HG02852 (cell line): ENCODE data around the gene SLC18B1.

Source experiments
- ATAC-seq: cut with Tn5 transposase; IDR thresholded peaks from one replicate; pipeline ENCODE4 v1.9.1; 2021; ENCODE audit warnings: mild to moderate bottlenecking, moderate library complexity; ENCODE audit not compliant: unreplicated experiment

SLC18B1 gene

DNA sequence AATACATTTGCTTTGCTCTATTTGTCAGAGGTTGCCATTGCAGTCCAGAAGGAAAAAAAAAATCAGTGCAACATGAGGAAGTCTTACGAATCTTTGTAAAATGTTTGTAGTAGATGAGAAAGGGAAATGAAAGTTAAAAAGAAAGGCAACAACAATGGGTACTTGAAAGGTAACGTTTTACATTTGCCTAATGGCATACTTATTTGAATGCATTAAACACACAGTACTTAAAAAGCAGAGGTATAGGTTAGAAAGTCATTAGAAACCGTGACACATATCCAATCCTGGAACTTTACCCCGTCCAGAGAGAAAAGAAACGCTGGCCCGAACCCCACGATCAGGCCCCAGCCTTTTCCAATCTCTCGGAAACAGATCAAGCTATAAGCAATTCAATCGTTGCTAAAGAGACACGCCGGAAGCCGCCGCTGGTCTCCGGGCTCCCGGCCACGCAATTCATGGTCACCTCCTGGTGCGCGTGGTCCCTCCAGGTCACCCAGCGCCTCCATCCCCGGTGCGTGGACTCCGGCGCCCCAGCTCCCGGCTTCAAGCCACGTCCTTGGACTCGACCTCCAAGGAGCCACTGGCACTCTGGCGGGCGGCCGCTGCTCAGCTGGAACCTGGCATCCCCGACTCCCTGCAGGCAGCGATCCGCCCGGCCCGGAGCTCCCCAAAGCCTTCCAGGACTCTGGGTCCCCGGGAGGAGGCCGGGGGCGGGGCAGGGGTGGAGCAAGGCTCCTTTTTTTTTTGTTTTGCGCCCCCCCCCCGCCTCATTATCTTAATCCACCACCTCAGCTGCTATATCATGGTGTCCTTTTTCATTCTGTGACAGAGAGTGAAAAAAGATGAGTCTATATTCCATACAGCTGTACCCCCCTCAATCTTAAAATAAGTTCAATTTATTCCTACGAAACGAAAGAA lies at the start of gene SLC18B1:
Gene SLC18B1, minus strand, starts transcription at position 687 of the 918 bp plus-strand sequence. Its CDS starts 181 bp downstream, at position 506.
- peak; percentile 56 for ATAC-seq

GRCh38 chr6:132843316-132844035 lies 45.0 kb upstream of the SLC18B1 start:
- ATAC-seq, result no peak

GRCh38 chr6:132841966-132842365 lies 43.5 kb upstream of the SLC18B1 start:
- ATAC-seq, result no peak

DNA sequence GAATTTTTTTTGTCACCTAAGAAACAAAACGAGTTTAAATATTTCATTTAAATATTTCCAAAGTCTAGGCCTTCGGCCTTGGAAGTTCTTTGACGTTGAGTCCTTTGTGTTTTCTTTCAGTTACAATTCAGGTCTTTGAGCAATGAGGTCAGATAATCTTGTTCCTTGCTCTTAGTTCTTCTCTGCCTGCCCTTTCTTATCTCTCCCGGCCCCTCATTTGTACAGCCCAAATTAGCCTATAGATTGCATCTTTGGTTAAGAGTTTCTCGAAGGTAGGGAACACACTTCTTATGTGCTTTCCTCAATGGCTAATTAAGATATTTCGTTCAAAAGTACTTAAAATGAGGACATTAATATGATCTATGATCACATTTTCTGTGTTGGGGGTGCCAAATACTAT lies 34.5 kb upstream of the SLC18B1 start:
- ATAC-seq, result no peak

DNA sequence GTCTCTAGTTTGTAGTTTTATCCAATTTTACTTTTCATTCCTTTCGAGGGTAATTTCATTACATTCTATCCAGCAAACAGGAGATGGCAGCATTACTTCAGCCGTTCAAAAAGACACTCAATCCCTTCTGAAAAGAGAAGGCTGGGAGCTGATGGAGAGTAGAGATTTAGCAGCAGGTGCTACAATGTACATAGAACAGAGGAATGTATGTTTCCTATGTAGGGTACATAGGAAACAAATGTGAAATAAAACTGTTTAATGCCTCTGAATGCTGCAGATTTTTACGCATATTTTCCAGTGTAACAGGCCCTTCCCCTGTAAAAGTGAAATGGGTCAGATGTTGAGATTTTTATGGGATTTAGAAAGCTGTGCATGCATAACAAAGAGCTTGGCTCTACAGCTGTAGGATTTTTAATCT lies 31.9 kb upstream of the SLC18B1 start:
- ATAC-seq, result no peak

DNA sequence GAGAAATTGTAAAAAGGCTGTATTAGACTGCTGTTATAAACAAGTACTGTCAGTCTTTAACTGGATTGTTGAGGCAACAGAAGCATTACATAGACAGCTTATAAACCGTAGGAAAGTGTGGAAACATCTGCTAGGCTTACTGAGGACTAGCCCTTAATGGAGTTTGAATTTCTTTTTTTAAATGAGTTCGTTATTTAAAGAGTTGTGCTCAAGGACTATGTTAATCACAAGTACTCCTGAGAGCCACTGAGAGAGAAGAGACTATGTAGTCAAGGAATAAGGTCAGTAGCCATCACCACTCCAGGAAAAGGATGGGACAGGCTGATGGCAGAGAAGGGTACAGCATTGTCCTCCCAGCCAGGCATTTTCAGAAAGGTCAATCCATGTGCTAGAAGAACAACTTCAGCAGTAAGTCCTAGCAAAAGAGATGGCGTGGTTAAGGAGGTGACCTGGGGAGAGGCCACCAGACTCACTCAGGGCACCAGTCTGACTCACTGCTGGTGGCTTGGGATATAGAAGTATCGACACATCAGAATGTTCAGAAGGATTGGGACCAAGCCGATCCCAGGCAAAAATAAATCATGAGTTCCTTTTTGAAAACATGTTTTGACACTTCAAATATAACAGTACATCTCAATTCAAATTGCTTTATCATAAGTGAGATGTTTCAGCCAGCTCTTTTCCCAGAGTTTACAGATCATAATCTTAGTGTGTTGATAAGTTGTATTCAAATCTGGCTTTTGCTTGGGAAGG lies 22.4 kb upstream of the SLC18B1 start:
- ATAC-seq, result no peak

DNA sequence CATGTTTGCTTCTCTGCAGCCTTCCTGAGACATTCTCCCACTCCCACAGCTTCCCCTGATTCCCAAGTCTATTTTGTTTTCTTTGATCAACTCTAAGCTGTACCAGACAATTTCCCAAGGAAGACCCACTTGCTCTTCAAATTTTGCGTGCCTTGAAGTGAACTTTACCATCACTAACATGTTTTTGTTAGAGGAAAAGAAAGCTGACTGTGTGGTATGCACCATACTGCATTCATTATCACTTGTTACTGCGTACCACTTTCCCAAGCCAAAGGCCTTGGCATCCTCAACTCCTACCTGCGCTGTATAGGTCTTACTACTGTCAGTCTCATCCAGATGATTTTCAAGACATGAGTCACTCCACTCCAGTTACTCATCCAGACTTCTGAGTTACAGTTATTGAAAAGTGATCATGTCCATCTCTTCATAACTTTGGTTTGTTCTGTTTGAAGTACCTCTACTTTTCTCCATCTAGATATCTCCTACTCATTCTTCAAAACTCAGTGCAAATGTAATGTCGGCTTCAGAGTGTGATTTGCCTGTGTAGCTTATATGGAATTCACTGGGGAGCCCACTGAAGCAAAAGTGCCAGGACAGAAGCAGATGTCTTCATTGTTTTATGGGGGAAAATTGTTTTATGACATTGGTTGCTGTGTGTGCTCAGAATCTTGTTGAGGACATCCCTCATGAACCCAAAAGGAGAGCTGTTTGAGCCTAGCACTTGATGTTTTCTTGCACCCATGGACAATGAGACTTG lies 21.1 kb upstream of the SLC18B1 start:
- no peak for ATAC-seq

DNA sequence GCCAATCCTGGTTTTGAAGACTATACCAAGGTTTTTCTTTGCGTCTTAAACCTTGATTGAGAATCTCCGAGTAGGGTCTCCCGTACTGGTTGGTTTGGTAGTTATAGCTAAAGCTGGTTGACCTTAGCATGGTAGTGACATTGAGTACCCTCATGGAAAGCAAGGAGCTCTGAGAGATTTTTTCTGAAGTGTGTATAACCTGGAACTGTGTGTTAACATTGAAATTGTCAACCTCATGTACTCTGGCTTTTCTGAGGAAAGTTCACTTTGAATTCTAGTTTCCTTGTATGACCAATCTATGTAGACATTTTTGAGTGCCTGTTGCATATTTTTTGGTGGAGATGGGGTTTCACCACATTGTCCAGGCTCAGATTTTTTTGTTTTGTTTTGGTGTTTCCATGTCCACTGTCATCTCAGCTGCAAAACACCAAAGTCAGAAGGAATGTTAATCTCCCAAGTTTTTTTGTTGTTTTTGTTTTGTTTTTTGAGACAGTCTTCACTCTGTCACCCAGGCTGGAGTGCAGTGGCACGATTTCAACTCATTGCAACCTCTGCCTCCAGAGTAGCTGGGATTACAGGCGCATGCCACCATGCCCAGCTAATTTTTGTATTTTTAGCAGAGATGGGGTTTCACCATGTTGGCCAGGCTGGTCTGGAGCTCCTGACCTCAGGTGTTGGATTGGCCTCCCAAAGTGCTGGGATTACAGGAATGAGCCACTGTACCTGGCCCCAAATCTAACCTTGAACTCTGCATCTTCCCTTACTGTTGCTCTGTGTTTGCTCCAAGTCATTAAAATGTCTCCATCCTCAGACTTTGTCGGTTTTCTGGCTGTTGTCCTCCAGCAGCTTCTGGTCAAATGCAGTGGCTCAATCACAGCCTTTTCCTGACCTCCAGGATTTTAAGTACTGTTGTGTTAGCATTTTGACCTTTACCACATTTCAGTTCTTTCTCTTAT lies 20.2 kb upstream of the SLC18B1 start:
- no peak for ATAC-seq

DNA sequence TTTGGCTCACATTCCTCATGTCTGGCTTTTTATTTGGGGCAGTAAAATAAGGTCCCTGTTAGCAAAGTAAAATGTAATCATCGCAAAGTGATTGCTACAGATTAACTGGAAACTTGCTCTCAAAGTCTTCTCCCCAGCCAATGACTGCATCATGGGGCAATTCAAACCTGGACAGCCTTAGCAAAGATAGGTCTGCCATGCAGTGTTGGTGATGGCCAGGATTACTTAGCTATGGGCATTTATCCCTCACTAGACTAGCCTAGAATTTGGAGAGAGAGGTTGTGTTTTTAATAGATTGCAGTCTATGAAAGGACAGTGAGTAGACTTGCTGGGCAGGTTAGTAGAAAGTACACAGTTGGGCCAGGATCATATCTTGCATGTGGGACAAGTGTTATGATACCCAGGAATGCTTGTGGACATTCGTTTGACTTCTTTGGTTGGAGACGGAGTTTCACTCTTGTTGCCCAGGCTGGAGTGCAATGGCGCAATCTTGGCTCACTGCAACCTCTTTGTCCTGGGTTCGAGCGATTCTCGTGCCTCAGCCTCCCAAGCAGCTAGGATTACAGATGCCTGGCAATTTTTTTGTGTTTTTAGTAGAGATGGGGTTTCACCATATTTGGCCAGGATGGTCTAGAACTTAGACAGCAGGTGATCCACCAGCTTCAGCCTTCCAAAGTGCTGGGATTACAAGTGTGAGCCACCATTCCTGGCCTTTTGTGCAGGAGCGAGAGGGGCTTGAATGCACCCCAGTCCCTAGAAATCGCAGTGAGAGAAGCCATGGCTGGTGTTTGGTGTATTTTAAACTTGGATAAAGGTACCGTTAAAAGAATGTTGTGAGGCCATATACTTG lies 19.3 kb upstream of the SLC18B1 start:
- no peak for ATAC-seq

GRCh38 chr6:132816660-132817059 lies 18.2 kb upstream of the SLC18B1 start:
- ATAC-seq, result no peak

- peak; percentile 8 for ATAC-seq
Measured at GRCh38 chr6:132814716-132815570, 16.5 kb upstream of the SLC18B1 start.

DNA sequence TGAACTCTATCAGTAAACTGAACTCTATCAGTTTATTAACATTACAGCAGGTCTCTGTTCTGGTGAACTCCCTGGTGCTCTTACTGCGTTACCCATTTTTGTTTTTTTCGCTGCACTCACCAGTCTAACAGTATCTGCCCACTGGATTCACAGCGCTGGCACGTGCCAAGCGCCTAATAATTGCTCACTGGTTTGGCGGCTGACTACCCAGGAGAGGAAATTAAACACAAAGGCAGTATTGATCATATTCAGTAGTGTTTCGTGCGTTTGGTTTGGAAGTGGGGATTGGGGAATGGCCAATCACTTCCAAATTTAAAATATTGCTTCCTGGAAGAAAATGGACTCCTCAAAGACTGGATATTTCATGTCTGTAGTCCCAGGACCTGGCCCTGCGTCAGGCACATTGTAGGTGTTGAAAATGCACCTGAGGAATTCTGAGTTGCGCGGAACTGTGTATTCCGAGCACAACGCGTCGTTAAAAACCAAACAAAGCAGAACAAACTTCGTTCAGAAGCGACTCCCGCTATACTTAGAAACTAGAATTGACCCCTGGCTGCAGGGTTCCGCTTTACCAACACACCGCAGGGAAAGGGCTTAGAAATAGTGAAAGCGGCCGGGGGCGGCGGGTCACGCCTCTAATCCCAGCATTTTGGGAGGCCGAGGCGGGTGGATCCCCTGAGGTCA lies 14.9 kb upstream of the SLC18B1 start:
- peak; percentile 29 for ATAC-seq

- ATAC-seq, result peak; percentile 8
Measured at GRCh38 chr6:132812756-132813172, 14.3 kb upstream of the SLC18B1 start.

DNA sequence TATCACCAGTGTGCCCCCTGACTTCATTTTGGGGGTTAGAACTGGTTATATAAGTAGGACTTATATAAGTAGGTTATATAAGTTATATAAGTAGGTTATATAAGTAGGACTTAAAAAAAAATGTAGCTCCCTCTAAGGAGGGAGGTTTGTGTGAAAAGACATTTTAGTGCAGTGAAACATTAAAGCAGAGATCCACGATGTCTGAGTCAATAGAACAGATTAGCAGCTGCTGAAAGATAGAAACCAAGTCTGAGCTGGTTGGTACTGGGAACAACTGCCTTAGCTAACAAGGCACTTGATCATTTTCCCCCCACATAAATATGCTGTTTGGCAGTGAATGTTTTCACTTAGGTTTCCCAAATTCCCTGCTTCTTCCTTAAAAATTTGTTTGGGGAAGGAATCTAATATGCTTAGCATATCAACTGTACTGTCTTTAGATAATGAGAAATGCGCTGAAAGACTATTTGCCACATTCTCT lies 13.9 kb upstream of the SLC18B1 start:
- no peak for ATAC-seq

GRCh38 chr6:132811276-132811675 lies 12.8 kb upstream of the SLC18B1 start:
- ATAC-seq, result no peak

GRCh38 chr6:132805548-132805947 lies 7.1 kb upstream of the SLC18B1 start:
- ATAC-seq, result no peak

DNA sequence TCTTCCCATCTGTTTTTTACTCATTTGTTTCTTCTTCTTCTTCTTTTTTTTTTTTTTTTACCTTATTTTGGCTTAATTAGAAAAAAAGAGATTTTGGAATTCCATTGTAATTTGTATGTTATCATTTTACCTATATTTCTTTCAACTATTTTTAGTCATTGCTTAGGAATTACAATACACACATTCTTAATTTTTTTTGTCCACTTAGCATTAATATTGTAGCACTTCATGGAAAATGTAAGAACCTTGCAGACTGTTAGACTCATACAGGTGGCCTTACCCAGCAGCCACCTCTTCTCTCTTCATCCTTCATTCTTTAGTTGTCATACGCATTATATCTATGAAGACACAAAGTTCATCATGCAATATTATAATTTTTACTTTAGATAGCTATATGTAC lies 5.8 kb upstream of the SLC18B1 start:
- no peak for ATAC-seq
